NCI-H748 (cell line): ENCODE measurements around the gene FANCD2OS.
"Not testable (repeated sequence)": the region's sequence is repeated elsewhere in the genome, so short reads cannot be mapped to it uniquely, and the experiment has no call there.

ENCODE experiments used
- DNase-seq: peaks from one replicate; lab custom pipeline; 2025; ENCODE audit not compliant: unreplicated experiment; lab: John Stamatoyannopoulos, UW

The FANCD2OS gene

GRCh38 chr3:10093678-10094077 lies 14.4 kb downstream of the FANCD2OS start:
- DNase-seq = no peak

GRCh38 chr3:10091387-10091786 lies 16.7 kb downstream of the FANCD2OS start:
- DNase-seq = not testable (repeated sequence)

GRCh38 chr3:10090774-10091173 lies 17.3 kb downstream of the FANCD2OS start:
- DNase-seq = not testable (repeated sequence)

- DNase-seq = no peak
Measured at GRCh38 chr3:10090179-10090578, 17.9 kb downstream of the FANCD2OS start.

GRCh38 chr3:10088256-10088655 lies 19.8 kb downstream of the FANCD2OS start:
- no peak for DNase-seq

- DNase-seq = no peak
Measured at GRCh38 chr3:10085738-10086137, 22.3 kb downstream of the FANCD2OS start.

- DNase-seq = no peak
Measured at GRCh38 chr3:10081871-10082270, 26.2 kb downstream of the FANCD2OS start.

- DNase-seq = no peak
Measured at GRCh38 chr3:10074666-10075065, 33.4 kb downstream of the FANCD2OS start.

- DNase-seq = not testable (repeated sequence)
Measured at GRCh38 chr3:10070077-10070476, 38.0 kb downstream of the FANCD2OS start.

GRCh38 chr3:10055097-10055496 lies 53.0 kb downstream of the FANCD2OS start:
- DNase-seq = no peak
